ENCODE results near the gene SP5.
"Not testable (repeated sequence)": the region's sequence is repeated elsewhere in the genome, so short reads cannot be mapped to it uniquely, and the experiment has no call there.

SP5 gene

GRCh38 chr2:170739048-170739447 is 23.9 kb downstream of the SP5 start:
- DNase-seq (ENCODE audit: low read depth) = peak; percentile 94

- no peak for DNase-seq (ENCODE audit: low read depth)
Observed at GRCh38 chr2:170739507-170740046, 24.4 kb downstream of the SP5 start.

- no peak for DNase-seq (ENCODE audit: low read depth)
Observed at GRCh38 chr2:170740660-170741059, 25.5 kb downstream of the SP5 start.

GRCh38 chr2:170742000-170742399 is 26.9 kb downstream of the SP5 start:
- no peak for DNase-seq (ENCODE audit: low read depth)

GRCh38 chr2:170742896-170743529 is 27.9 kb downstream of the SP5 start:
- no peak for DNase-seq (ENCODE audit: low read depth)

- DNase-seq (ENCODE audit: low read depth) = no peak
Observed at GRCh38 chr2:170743530-170744239, 28.5 kb downstream of the SP5 start.

- no peak for DNase-seq (ENCODE audit: low read depth)
Observed at GRCh38 chr2:170744248-170745002, 29.3 kb downstream of the SP5 start.

GRCh38 chr2:170745305-170745704 is 30.2 kb downstream of the SP5 start:
- DNase-seq (ENCODE audit: low read depth) = no peak

- DNase-seq (ENCODE audit: low read depth) = peak; percentile 92
Observed at GRCh38 chr2:170747921-170748320, 32.8 kb downstream of the SP5 start.

GRCh38 chr2:170751555-170751954 is 36.4 kb downstream of the SP5 start:
- not testable (repeated sequence) for DNase-seq (ENCODE audit: low read depth)

- DNase-seq (ENCODE audit: low read depth) = no peak
Observed at GRCh38 chr2:170761572-170761971, 46.4 kb downstream of the SP5 start.

- no peak for DNase-seq (ENCODE audit: low read depth)
Observed at GRCh38 chr2:170762760-170763159, 47.6 kb downstream of the SP5 start.

GRCh38 chr2:170763232-170763631 is 48.1 kb downstream of the SP5 start:
- no peak for DNase-seq (ENCODE audit: low read depth)

- no peak for DNase-seq (ENCODE audit: low read depth)
Observed at GRCh38 chr2:170764880-170765261, 49.7 kb downstream of the SP5 start.

GRCh38 chr2:170766693-170767092 is 51.6 kb downstream of the SP5 start:
- no peak for DNase-seq (ENCODE audit: low read depth)
